Activated CD4-positive, alpha-beta T cell treated with anti-CD3 and anti-CD28 coated beads, Interleukin-2, Interleukin-6, amounts not matched to agents 100 ng/mL and 50 ng/mL, durations not matched to agents 16 hours and 8 hours (primary cell): ENCODE results near the gene NSDHL.

Source experiments
- DNase-seq: peaks from one replicate; pipeline ENCODE4 v3.0.0-alpha.2; 2020

NSDHL gene

DNA sequence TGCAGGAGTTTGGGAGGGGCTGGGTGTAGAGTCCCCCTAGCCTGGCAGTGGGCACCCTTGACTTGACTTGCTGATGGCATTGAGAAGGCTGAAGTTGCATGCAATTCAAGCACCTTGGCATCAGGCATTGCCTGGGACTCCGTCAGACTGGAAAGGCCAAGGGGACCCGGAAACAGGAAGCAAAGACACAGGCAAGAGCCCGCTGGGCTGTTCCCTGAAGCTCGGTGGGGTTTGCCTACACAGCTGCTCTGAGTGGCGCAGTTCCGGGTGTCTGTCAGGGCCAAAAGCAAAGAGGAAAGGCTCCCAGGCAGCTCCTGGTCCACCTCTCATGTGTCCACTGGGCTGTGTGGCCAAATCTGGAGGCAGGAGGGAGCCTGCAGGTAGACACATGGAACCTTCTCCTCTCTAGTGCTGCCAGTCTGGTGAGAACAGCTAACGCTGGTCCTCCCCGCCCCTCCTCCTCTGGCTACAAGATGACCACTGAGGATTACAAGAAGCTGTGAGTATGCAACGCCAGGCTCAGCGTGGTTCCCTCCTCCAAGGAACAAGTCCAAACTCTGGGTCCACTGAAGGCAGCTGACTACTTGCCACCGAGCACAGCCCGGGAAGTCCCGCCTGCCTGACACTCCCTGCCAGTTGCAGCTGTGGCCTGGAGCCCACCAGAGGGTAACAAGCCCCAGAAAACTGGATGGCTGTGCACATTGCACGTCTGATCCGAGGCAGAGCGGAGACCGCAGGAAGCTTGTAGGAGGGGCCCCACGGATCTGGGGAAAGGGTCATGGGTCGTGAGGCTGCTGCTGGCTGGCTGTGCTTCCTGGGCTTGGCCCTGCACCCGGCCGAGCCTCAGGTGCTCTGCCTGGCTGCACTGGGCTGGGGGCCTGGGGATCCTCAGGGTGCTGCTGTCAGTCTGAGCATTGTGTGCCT is 87.1 kb downstream of the NSDHL start:
- no peak for DNase-seq

DNA sequence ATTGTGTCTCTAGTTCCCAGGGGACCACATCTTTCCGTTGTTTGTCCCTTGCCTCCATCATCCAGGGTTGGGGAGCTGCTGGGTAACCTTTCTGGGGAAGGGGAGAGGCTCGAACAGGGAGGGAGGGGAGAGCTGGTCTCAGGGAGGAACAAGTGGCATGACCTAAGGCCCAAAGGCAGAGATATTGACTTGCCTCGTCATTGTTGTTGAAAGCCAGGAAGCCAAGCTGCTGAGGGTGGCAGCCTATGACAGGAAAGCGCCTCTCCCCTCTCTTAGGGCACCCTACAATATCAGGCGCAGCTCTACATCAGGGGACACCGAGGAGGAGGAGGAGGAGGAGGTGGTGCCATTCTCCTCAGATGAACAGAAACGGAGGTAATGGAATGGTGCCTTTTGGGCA is 87.8 kb downstream of the NSDHL start:
- no peak for DNase-seq
